Gastroesophageal sphincter (tissue), 3 donors: Measurements from ENCODE around the gene ADAT3.

Source experiments
- EP300 ChIP-seq: sonication (generic); formaldehyde crosslinking; IDR thresholded peaks from one replicate; pipeline ENCODE4 v1.6.1; 2017; ENCODE audit warnings: antibody characterized with exemption, mild to moderate bottlenecking
- POLR2A ChIP-seq, 2 donors: fragments of 450-650 bp; IDR thresholded peaks; one replicate each; pipeline ENCODE4 v1.6.1; 2017; ENCODE audit warnings: antibody characterized with exemption in 2 of 2, mild to moderate bottlenecking in 2 of 2, moderate library complexity in 1 of 2
- POLR2AphosphoS5 ChIP-seq: sonication (generic); formaldehyde crosslinking; IDR thresholded peaks from one replicate; pipeline ENCODE4 v1.6.1; 2017; ENCODE audit warnings: antibody characterized with exemption
- TF ChIP-seq, protein P1 (sequence below), 4 experiments: fragments of 200-600 bp in 2 of 4; fragments of 450-650 bp in 2 of 4; sonication (generic) in 1 of 4; IDR thresholded peaks; one replicate each; pipeline ENCODE4 v1.5.1; 2017 to 2019; ENCODE audit warnings: antibody characterized with exemption in 4 of 4, mild to moderate bottlenecking in 2 of 4, moderate library complexity in 2 of 4

DNA sequence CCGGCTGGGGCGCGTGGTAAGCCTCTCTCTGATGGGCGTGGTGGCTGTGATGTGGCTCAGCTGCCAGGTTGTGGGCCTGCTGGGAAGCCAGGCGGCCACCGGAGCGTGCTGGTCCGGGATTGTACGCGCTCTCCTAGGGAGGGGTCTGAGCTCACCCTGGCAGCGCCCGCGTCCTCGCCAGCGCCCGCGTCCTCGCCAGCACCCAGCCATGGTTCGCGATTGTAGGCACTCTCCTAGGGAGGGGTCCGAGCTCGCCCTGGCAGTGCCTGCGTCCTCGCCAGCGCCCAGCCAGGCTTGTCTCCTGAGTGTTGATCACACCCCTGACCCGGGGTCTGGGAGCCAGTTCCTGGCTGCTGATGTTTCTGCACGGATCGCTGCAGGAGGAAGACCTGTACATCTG, 13.8 kb downstream of the ADAT3 start:
- TF ChIP-seq POLR2AphosphoS5 (no peak), POLR2A (IDR thresholded peaks at IDR 0.05) (no peak), EP300 (no peak)
- TF ChIP-seq, protein P1, sequence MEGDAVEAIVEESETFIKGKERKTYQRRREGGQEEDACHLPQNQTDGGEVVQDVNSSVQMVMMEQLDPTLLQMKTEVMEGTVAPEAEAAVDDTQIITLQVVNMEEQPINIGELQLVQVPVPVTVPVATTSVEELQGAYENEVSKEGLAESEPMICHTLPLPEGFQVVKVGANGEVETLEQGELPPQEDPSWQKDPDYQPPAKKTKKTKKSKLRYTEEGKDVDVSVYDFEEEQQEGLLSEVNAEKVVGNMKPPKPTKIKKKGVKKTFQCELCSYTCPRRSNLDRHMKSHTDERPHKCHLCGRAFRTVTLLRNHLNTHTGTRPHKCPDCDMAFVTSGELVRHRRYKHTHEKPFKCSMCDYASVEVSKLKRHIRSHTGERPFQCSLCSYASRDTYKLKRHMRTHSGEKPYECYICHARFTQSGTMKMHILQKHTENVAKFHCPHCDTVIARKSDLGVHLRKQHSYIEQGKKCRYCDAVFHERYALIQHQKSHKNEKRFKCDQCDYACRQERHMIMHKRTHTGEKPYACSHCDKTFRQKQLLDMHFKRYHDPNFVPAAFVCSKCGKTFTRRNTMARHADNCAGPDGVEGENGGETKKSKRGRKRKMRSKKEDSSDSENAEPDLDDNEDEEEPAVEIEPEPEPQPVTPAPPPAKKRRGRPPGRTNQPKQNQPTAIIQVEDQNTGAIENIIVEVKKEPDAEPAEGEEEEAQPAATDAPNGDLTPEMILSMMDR (IDR thresholded peaks at IDR 0.05): no peak
